ENCODE results near the gene LBR.

LBR gene

GRCh38 chr1:225462714-225463574 is 35.1 kb upstream of the LBR start:
- no peak for DNase-seq

- no peak for DNase-seq
These were observed 34.5 kb upstream of the LBR start for GRCh38 chr1:225462429-225462713.

- DNase-seq, result no peak
These were observed 33.9 kb upstream of the LBR start for GRCh38 chr1:225461533-225462428.

- DNase-seq, result peak; percentile 68 to 79
These were observed 33.1 kb upstream of the LBR start for GRCh38 chr1:225460737-225461532.

- peak; percentile 42 to 46 for DNase-seq
These were observed 32.3 kb upstream of the LBR start for GRCh38 chr1:225460021-225460736.

GRCh38 chr1:225458222-225458631 is 30.4 kb upstream of the LBR start:
- no peak for DNase-seq

GRCh38 chr1:225454733-225455132 is 26.9 kb upstream of the LBR start:
- DNase-seq, result peak; percentile 63 to 76

- DNase-seq, result no peak
These were observed 26.2 kb upstream of the LBR start for GRCh38 chr1:225453797-225454648.

GRCh38 chr1:225451840-225452515 is 24.1 kb upstream of the LBR start:
- no peak for DNase-seq

- DNase-seq, result no peak
These were observed 23.5 kb upstream of the LBR start for GRCh38 chr1:225451340-225451739.

GRCh38 chr1:225450491-225451191 is 22.8 kb upstream of the LBR start:
- peak in 1 of 2 donors; percentile 56 for DNase-seq

GRCh38 chr1:225449774-225450173 is 21.9 kb upstream of the LBR start:
- DNase-seq, result no peak

- no peak for DNase-seq
These were observed 21.4 kb upstream of the LBR start for GRCh38 chr1:225449261-225449660.

GRCh38 chr1:225448146-225448805 is 20.4 kb upstream of the LBR start:
- DNase-seq, result no peak

GRCh38 chr1:225447650-225448089 is 19.8 kb upstream of the LBR start:
- DNase-seq, result no peak

GRCh38 chr1:225446981-225447615 is 19.3 kb upstream of the LBR start:
- no peak for DNase-seq

- no peak for DNase-seq
These were observed 18.7 kb upstream of the LBR start for GRCh38 chr1:225446595-225446960.

- no peak for DNase-seq
These were observed 18.1 kb upstream of the LBR start for GRCh38 chr1:225445639-225446594.
